WTC11 (cell line): ENCODE measurements around the gene GPR37. TPM values are rescaled to one million over a fixed set of nuclear protein-coding genes. Genes with fewer than 3 reads are reported as not detected.

ENCODE experiments used
- ATAC-seq: fragments of 200-7000 bp; cut with Tn5 transposase; 2 replicates; pipeline ENCODE4 v1.10.0; 2021; ENCODE audit warnings: mild to moderate bottlenecking, moderate library complexity
- CTCF ChIA-PET: fragments of 300-600 bp; sonication (Branson Sonifier 250); formaldehyde crosslinking; loops from one replicate; lab custom pipeline; 2021; ENCODE audit warnings: antibody characterized with exemption; lab: Charles Lee
- POLR2A ChIA-PET: fragments of 350-600 bp; sonication (Branson Sonifier 250); formaldehyde crosslinking; loops from one replicate; lab custom pipeline; 2021; ENCODE audit warnings: antibody characterized with exemption; lab: Charles Lee
- DNase-seq: peaks from one replicate; pipeline ENCODE4 v3.0.0; 2021; ENCODE audit warnings: low spot score
- H3K27ac Mint-ChIP-seq: 2 replicates; pipeline ENCODE4 v1.8.0; 2021; ENCODE audit warnings: mixed read lengths
- H3K27me3 Mint-ChIP-seq: 2 replicates; pipeline ENCODE4 v1.8.0; 2021; ENCODE audit warnings: low read depth, mild to moderate bottlenecking, moderate library complexity, mixed read lengths
- H3K36me3 Mint-ChIP-seq: 2 replicates; pipeline ENCODE4 v1.8.0; 2021; ENCODE audit warnings: mixed read lengths
- H3K4me1 Mint-ChIP-seq: 2 replicates; pipeline ENCODE4 v1.8.0; 2022; ENCODE audit warnings: mixed read lengths
- H3K4me3 Mint-ChIP-seq: 2 replicates; pipeline ENCODE4 v1.8.0; 2021; ENCODE audit warnings: mild to moderate bottlenecking, moderate library complexity, mixed read lengths
- H3K9me3 Mint-ChIP-seq: 2 replicates; pipeline ENCODE4 v1.8.0; 2021; ENCODE audit warnings: mixed read lengths
- ESRRA ChIP-seq: sonication (generic); formaldehyde crosslinking; IDR thresholded peaks from 2 replicates; pipeline ENCODE4 v1.8.1; 2022; ENCODE audit warnings: mild to moderate bottlenecking, missing genetic modification reagents, borderline replicate concordance
- GABPB1 ChIP-seq: sonication (generic); formaldehyde crosslinking; IDR thresholded peaks from 2 replicates; pipeline ENCODE4 v1.8.1; 2023; ENCODE audit warnings: mild to moderate bottlenecking, missing genetic modification reagents
- GRHL2 ChIP-seq: fragments of 250-450 bp; sonication (Bioruptor Pico); IDR thresholded peaks from 2 replicates; pipeline ENCODE4 v1.8.0; 2022; ENCODE audit warnings: mild to moderate bottlenecking, moderate library complexity; ENCODE audit not compliant: insufficient replicate concordance, severe bottlenecking
- GTF2I ChIP-seq: fragments of 250-450 bp; sonication (Bioruptor Pico); conservative IDR thresholded peaks from 2 replicates; pipeline ENCODE4 v1.4.0; 2021; ENCODE audit warnings: mild to moderate bottlenecking
- JUN ChIP-seq: sonication (generic); formaldehyde crosslinking; IDR thresholded peaks from 2 replicates; pipeline ENCODE4 v1.8.0; 2023; ENCODE audit warnings: mild to moderate bottlenecking, missing genetic modification reagents
- KAT7 ChIP-seq: sonication (generic); formaldehyde crosslinking; IDR thresholded peaks from 2 replicates; pipeline ENCODE4 v1.8.1; 2023; ENCODE audit warnings: missing genetic modification reagents, mild to moderate bottlenecking, borderline replicate concordance
- NFE2L1 ChIP-seq: sonication (generic); formaldehyde crosslinking; IDR thresholded peaks from 2 replicates; pipeline ENCODE4 v1.8.1; 2023; ENCODE audit warnings: missing genetic modification reagents
- NR2C2 ChIP-seq: sonication (generic); formaldehyde crosslinking; IDR thresholded peaks from 2 replicates; pipeline ENCODE4 v1.8.0; 2022; ENCODE audit warnings: mild to moderate bottlenecking, missing genetic modification reagents
- NR3C1 ChIP-seq: sonication (generic); formaldehyde crosslinking; conservative IDR thresholded peaks from 2 replicates; pipeline ENCODE4 v1.8.1; 2023; ENCODE audit warnings: low read depth, mild to moderate bottlenecking, missing genetic modification reagents
- OVOL2 ChIP-seq: fragments of 250-450 bp; sonication (Bioruptor Pico); IDR thresholded peaks from 2 replicates; pipeline ENCODE4 v1.9.0; 2021; ENCODE audit warnings: mild to moderate bottlenecking, borderline replicate concordance
- SMAD4 ChIP-seq: sonication (generic); formaldehyde crosslinking; IDR thresholded peaks from 2 replicates; pipeline ENCODE4 v1.8.0; 2022; ENCODE audit warnings: mild to moderate bottlenecking, missing genetic modification reagents
- TEAD4 ChIP-seq: sonication (generic); formaldehyde crosslinking; IDR thresholded peaks from 2 replicates; pipeline ENCODE4 v1.8.0; 2022; ENCODE audit warnings: mild to moderate bottlenecking, missing genetic modification reagents
- ZNF232 ChIP-seq: sonication (generic); formaldehyde crosslinking; IDR thresholded peaks from 2 replicates; pipeline ENCODE4 v1.8.0; 2022; ENCODE audit warnings: mild to moderate bottlenecking, missing genetic modification reagents
- ZNF671 ChIP-seq: fragments of 250-450 bp; sonication (Bioruptor Pico); IDR thresholded peaks from 2 replicates; pipeline ENCODE4 v1.8.0; 2021; ENCODE audit warnings: mild to moderate bottlenecking
- total RNA-seq: library from RNA; stranded (reverse); gene quantifications from 3 replicates; pipeline ENCODE4 v1.2.3, GENCODE V29; 2021
- TF ChIP-seq, protein P1 (sequence below): sonication (generic); formaldehyde crosslinking; IDR thresholded peaks from 2 replicates; pipeline ENCODE4 v1.8.0; 2022; ENCODE audit warnings: mild to moderate bottlenecking, missing genetic modification reagents
- TF ChIP-seq, protein P2 (sequence below): sonication (generic); formaldehyde crosslinking; IDR thresholded peaks from 2 replicates; pipeline ENCODE4 v1.8.0; 2022; ENCODE audit warnings: mild to moderate bottlenecking, missing genetic modification reagents
- TF ChIP-seq, protein P3 (sequence below): fragments of 250-450 bp; sonication (Bioruptor Pico); IDR thresholded peaks from 2 replicates; pipeline ENCODE4 v1.9.0; 2021; ENCODE audit warnings: mild to moderate bottlenecking
- TF ChIP-seq, protein P4 (sequence below): sonication (generic); formaldehyde crosslinking; IDR thresholded peaks from 2 replicates; pipeline ENCODE4 v1.8.1; 2023; ENCODE audit warnings: mild to moderate bottlenecking, missing genetic modification reagents, borderline replicate concordance
- TF ChIP-seq, protein P5 (sequence below): fragments of 250-450 bp; sonication (Bioruptor Pico); IDR thresholded peaks from 2 replicates; pipeline ENCODE4 v1.9.0; 2021; ENCODE audit warnings: mild to moderate bottlenecking
- TF ChIP-seq, protein P6 (sequence below): fragments of 250-450 bp; sonication (Bioruptor Pico); IDR thresholded peaks from 2 replicates; pipeline ENCODE4 v1.9.0; 2021; ENCODE audit warnings: moderate library complexity, mild to moderate bottlenecking, inconsistent platforms, borderline replicate concordance
- TF ChIP-seq, protein P7 (sequence below): sonication (generic); formaldehyde crosslinking; IDR thresholded peaks from 2 replicates; pipeline ENCODE4 v1.8.0; 2023; ENCODE audit warnings: missing genetic modification reagents, mild to moderate bottlenecking, borderline replicate concordance

Gene GPR37
- total RNA-seq, 1 experiment from 2014 or later = 20.4 TPM

DNA sequence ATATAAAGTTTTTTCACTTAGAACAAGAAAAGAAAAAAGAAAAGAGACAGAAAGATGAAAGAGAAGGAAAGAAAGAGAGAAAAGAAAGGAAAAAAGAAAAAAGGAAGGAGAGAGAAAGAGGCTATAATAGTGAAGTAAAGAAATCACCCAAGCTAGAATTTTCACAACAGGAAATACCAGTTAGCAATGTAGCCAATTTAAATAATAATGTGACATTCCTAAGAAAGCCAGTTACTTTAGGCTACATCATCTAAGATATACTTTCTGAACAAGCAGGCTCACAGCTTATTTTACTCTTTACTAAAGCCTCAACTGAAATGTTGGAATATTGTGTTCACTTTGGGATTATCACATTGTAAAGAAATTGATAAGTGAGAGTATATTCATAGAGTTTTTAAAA lies 53.6 kb downstream of the GPR37 start:
- H3K9me3 Mint-ChIP-seq = peaks cover 23% of the 10 kb centered on the region
- ATAC-seq (peak; percentile 53), DNase-seq (no peak)
- peaks cover 24% of the 10 kb centered on the region for H3K4me1 Mint-ChIP-seq
- ChIA-PET POLR2A (no interaction called here), CTCF (no interaction called here)
- peaks cover 22% of the 10 kb centered on the region for H3K36me3 Mint-ChIP-seq
- TF ChIP-seq GTF2I (CRISPR knock-in tag) (no peak), SMAD4 (CRISPR knock-in tag) (no peak), NFE2L1 (CRISPR knock-in tag) (no peak), NR2C2 (CRISPR knock-in tag) (no peak), GRHL2 (CRISPR knock-in tag) (no peak), ZNF232 (CRISPR knock-in tag) (no peak), OVOL2 (CRISPR knock-in tag) (no peak), ZNF671 (CRISPR knock-in tag) (no peak), GABPB1 (CRISPR knock-in tag) (no peak), NR3C1 (CRISPR knock-in tag) (no peak)
- TF ChIP-seq, protein P1, sequence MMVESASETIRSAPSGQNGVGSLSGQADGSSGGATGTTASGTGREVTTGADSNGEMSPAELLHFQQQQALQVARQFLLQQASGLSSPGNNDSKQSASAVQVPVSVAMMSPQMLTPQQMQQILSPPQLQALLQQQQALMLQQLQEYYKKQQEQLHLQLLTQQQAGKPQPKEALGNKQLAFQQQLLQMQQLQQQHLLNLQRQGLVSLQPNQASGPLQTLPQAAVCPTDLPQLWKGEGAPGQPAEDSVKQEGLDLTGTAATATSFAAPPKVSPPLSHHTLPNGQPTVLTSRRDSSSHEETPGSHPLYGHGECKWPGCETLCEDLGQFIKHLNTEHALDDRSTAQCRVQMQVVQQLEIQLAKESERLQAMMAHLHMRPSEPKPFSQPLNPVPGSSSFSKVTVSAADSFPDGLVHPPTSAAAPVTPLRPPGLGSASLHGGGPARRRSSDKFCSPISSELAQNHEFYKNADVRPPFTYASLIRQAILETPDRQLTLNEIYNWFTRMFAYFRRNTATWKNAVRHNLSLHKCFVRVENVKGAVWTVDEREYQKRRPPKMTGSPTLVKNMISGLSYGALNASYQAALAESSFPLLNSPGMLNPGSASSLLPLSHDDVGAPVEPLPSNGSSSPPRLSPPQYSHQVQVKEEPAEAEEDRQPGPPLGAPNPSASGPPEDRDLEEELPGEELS (CRISPR knock-in tag) = no peak
- TF ChIP-seq, protein P2, sequence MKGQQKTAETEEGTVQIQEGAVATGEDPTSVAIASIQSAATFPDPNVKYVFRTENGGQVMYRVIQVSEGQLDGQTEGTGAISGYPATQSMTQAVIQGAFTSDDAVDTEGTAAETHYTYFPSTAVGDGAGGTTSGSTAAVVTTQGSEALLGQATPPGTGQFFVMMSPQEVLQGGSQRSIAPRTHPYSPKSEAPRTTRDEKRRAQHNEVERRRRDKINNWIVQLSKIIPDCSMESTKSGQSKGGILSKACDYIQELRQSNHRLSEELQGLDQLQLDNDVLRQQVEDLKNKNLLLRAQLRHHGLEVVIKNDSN = no peak
- TF ChIP-seq, protein P3, sequence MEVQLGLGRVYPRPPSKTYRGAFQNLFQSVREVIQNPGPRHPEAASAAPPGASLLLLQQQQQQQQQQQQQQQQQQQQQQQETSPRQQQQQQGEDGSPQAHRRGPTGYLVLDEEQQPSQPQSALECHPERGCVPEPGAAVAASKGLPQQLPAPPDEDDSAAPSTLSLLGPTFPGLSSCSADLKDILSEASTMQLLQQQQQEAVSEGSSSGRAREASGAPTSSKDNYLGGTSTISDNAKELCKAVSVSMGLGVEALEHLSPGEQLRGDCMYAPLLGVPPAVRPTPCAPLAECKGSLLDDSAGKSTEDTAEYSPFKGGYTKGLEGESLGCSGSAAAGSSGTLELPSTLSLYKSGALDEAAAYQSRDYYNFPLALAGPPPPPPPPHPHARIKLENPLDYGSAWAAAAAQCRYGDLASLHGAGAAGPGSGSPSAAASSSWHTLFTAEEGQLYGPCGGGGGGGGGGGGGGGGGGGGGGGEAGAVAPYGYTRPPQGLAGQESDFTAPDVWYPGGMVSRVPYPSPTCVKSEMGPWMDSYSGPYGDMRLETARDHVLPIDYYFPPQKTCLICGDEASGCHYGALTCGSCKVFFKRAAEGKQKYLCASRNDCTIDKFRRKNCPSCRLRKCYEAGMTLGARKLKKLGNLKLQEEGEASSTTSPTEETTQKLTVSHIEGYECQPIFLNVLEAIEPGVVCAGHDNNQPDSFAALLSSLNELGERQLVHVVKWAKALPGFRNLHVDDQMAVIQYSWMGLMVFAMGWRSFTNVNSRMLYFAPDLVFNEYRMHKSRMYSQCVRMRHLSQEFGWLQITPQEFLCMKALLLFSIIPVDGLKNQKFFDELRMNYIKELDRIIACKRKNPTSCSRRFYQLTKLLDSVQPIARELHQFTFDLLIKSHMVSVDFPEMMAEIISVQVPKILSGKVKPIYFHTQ = no peak
- TF ChIP-seq, protein P4, sequence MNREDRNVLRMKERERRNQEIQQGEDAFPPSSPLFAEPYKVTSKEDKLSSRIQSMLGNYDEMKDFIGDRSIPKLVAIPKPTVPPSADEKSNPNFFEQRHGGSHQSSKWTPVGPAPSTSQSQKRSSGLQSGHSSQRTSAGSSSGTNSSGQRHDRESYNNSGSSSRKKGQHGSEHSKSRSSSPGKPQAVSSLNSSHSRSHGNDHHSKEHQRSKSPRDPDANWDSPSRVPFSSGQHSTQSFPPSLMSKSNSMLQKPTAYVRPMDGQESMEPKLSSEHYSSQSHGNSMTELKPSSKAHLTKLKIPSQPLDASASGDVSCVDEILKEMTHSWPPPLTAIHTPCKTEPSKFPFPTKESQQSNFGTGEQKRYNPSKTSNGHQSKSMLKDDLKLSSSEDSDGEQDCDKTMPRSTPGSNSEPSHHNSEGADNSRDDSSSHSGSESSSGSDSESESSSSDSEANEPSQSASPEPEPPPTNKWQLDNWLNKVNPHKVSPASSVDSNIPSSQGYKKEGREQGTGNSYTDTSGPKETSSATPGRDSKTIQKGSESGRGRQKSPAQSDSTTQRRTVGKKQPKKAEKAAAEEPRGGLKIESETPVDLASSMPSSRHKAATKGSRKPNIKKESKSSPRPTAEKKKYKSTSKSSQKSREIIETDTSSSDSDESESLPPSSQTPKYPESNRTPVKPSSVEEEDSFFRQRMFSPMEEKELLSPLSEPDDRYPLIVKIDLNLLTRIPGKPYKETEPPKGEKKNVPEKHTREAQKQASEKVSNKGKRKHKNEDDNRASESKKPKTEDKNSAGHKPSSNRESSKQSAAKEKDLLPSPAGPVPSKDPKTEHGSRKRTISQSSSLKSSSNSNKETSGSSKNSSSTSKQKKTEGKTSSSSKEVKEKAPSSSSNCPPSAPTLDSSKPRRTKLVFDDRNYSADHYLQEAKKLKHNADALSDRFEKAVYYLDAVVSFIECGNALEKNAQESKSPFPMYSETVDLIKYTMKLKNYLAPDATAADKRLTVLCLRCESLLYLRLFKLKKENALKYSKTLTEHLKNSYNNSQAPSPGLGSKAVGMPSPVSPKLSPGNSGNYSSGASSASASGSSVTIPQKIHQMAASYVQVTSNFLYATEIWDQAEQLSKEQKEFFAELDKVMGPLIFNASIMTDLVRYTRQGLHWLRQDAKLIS (CRISPR knock-in tag) = no peak
- TF ChIP-seq, all 79 proteins: peak for 0
- H3K27ac Mint-ChIP-seq = peak overlapping the region; percentile 78
- peak overlapping the region; percentile 17 for H3K4me3 Mint-ChIP-seq
- H3K27me3 Mint-ChIP-seq = no peaks in the 10 kb centered on the region

DNA sequence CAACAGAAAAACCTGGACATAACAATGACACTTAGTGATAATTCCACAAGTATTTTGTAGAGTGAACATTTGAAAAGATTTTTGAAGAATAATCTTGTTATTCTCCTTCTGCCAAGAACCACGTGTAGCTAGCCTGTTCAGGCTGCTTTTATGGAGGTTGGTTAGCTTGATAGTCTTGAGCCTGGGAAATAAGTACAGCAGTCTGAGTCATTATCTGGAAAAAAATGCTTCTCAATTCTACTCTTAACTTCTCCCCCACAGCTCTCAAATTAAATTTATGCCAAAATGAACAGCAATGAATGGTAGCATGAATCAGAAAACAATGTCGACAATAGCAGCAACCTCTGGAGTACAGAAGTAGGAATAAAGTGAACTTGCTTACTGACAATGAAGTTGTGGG lies 63.2 kb downstream of the GPR37 start:
- ChIA-PET POLR2A (no interaction called here), CTCF (interaction anchor here (0.7 kb wide), 1 partner anchor 63 kb away, joined by 3 read pairs; the partner anchor contains the start of gene GPR37)
- peaks cover 3% of the 10 kb centered on the region for H3K36me3 Mint-ChIP-seq
- no peaks in the 10 kb centered on the region for H3K27me3 Mint-ChIP-seq
- no peak for DNase-seq
- peaks cover 17% of the 10 kb centered on the region for H3K9me3 Mint-ChIP-seq
- H3K4me3 Mint-ChIP-seq = no peak overlapping the region
- peaks cover 7% of the 10 kb centered on the region for H3K4me1 Mint-ChIP-seq
- no peak overlapping the region for H3K27ac Mint-ChIP-seq
- ATAC-seq = no peak
- TF ChIP-seq, protein P5, sequence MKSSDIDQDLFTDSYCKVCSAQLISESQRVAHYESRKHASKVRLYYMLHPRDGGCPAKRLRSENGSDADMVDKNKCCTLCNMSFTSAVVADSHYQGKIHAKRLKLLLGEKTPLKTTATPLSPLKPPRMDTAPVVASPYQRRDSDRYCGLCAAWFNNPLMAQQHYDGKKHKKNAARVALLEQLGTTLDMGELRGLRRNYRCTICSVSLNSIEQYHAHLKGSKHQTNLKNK = no peak
- TF ChIP-seq, protein P6, sequence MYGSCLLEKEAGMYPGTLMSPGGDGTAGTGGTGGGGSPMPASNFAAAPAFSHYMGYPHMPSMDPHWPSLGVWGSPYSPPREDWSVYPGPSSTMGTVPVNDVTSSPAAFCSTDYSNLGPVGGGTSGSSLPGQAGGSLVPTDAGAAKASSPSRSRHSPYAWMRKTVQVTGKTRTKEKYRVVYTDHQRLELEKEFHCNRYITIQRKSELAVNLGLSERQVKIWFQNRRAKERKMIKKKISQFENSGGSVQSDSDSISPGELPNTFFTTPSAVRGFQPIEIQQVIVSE (CRISPR knock-in tag) = no peak
- no peak for TF ChIP-seq GTF2I (CRISPR knock-in tag)
- TF ChIP-seq, protein P7, sequence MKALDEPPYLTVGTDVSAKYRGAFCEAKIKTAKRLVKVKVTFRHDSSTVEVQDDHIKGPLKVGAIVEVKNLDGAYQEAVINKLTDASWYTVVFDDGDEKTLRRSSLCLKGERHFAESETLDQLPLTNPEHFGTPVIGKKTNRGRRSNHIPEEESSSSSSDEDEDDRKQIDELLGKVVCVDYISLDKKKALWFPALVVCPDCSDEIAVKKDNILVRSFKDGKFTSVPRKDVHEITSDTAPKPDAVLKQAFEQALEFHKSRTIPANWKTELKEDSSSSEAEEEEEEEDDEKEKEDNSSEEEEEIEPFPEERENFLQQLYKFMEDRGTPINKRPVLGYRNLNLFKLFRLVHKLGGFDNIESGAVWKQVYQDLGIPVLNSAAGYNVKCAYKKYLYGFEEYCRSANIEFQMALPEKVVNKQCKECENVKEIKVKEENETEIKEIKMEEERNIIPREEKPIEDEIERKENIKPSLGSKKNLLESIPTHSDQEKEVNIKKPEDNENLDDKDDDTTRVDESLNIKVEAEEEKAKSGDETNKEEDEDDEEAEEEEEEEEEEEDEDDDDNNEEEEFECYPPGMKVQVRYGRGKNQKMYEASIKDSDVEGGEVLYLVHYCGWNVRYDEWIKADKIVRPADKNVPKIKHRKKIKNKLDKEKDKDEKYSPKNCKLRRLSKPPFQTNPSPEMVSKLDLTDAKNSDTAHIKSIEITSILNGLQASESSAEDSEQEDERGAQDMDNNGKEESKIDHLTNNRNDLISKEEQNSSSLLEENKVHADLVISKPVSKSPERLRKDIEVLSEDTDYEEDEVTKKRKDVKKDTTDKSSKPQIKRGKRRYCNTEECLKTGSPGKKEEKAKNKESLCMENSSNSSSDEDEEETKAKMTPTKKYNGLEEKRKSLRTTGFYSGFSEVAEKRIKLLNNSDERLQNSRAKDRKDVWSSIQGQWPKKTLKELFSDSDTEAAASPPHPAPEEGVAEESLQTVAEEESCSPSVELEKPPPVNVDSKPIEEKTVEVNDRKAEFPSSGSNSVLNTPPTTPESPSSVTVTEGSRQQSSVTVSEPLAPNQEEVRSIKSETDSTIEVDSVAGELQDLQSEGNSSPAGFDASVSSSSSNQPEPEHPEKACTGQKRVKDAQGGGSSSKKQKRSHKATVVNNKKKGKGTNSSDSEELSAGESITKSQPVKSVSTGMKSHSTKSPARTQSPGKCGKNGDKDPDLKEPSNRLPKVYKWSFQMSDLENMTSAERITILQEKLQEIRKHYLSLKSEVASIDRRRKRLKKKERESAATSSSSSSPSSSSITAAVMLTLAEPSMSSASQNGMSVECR (CRISPR knock-in tag) = no peak
- no peak for TF ChIP-seq TEAD4 (CRISPR knock-in tag)
- TF ChIP-seq JUN = no peak
- no peak for TF ChIP-seq ESRRA (CRISPR knock-in tag)
- no peak for TF ChIP-seq KAT7 (CRISPR knock-in tag)
